ENCODE results near the gene LDLRAD4.

The LDLRAD4 gene

GRCh38 chr18:13289481-13290205 lies 71.1 kb downstream of the LDLRAD4 start:
- DNase-seq: no peak

- DNase-seq: no peak
Observed at GRCh38 chr18:13290856-13291271, 72.3 kb downstream of the LDLRAD4 start.

GRCh38 chr18:13291299-13291698 lies 72.7 kb downstream of the LDLRAD4 start:
- DNase-seq: no peak

- no peak for DNase-seq
Observed at GRCh38 chr18:13291745-13292447, 73.3 kb downstream of the LDLRAD4 start.

- DNase-seq: no peak
Observed at GRCh38 chr18:13292736-13293135, 74.2 kb downstream of the LDLRAD4 start.

- no peak for DNase-seq
Observed at GRCh38 chr18:13294309-13294708, 75.7 kb downstream of the LDLRAD4 start.

GRCh38 chr18:13295894-13296293 lies 77.3 kb downstream of the LDLRAD4 start:
- DNase-seq: no peak

GRCh38 chr18:13296867-13297574 lies 78.5 kb downstream of the LDLRAD4 start:
- DNase-seq: no peak

GRCh38 chr18:13298262-13298661 lies 79.7 kb downstream of the LDLRAD4 start:
- no peak for DNase-seq

GRCh38 chr18:13300029-13300428 lies 81.5 kb downstream of the LDLRAD4 start:
- DNase-seq: no peak

- DNase-seq: no peak
Observed at GRCh38 chr18:13300796-13301195, 82.2 kb downstream of the LDLRAD4 start.

GRCh38 chr18:13302040-13302439 lies 83.5 kb downstream of the LDLRAD4 start:
- no peak for DNase-seq

GRCh38 chr18:13302457-13303225 lies 84.1 kb downstream of the LDLRAD4 start:
- DNase-seq: no peak

GRCh38 chr18:13303756-13304364 lies 85.3 kb downstream of the LDLRAD4 start:
- no peak for DNase-seq

- DNase-seq: no peak
Observed at GRCh38 chr18:13305301-13305700, 86.7 kb downstream of the LDLRAD4 start.

- DNase-seq: no peak
Observed at GRCh38 chr18:13306583-13306982, 88.0 kb downstream of the LDLRAD4 start.

GRCh38 chr18:13308369-13308768 lies 89.8 kb downstream of the LDLRAD4 start:
- DNase-seq: no peak

- DNase-seq: no peak
Observed at GRCh38 chr18:13309031-13309747, 90.6 kb downstream of the LDLRAD4 start.

- no peak for DNase-seq
Observed at GRCh38 chr18:13309748-13310670, 91.4 kb downstream of the LDLRAD4 start.

- no peak for DNase-seq
Observed at GRCh38 chr18:13311193-13311592, 92.6 kb downstream of the LDLRAD4 start.

GRCh38 chr18:13312515-13312914 lies 94.0 kb downstream of the LDLRAD4 start:
- DNase-seq: no peak
